ENCODE data around the gene CDC14A.

GRCh38 chr1:100362821-100363466, 10.6 kb downstream of the CDC14A start:
- TF ChIP-seq POLR2AphosphoS5 (IDR thresholded peaks at IDR 0.05; ENCODE audit: insufficient read depth, low read depth, low read length): no peak
- TF ChIP-seq CTCF (IDR thresholded peaks at IDR 0.05; ENCODE audit: extremely low read depth in 1 of 2, insufficient read depth in 1 of 2, low read depth in 1 of 2, low read length in 2 of 2): no peak
- TF ChIP-seq POLR2A (IDR thresholded peaks at IDR 0.05; ENCODE audit: low read depth, low read length): no peak
- TF ChIP-seq EZH2 (IDR thresholded peaks at IDR 0.05; ENCODE audit: borderline replicate concordance, low read depth, low read length, severe bottlenecking): no peak
- no peak for TF ChIP-seq MAX (IDR thresholded peaks at IDR 0.05; ENCODE audit: insufficient read depth, insufficient read length)
- TF ChIP-seq MYC (IDR thresholded peaks at IDR 0.05; ENCODE audit: low read depth, low read length): no peak
- TF ChIP-seq GATA2 (IDR thresholded peaks at IDR 0.05; ENCODE audit: insufficient read depth, insufficient read length, low read depth, low read length): no peak

All from endothelial cell of umbilical vein (primary cell).